ENCODE measurements around the gene CDC5L. TPM values are rescaled to one million over a fixed set of nuclear protein-coding genes. Genes with fewer than 3 reads are reported as not detected.
A peak's percentile ranks its signal among the peaks of the same experiment; 100 is the strongest.

CDC5L gene
- total RNA-seq, 1 donor from 2014 or later = 30.4 TPM

GRCh38 chr6:44432227-44432626, 44.7 kb downstream of the CDC5L start:
- no peak for DNase-seq (ENCODE audit: low spot score, unreplicated experiment)
- peaks cover 14% of the 10 kb centered on the region for H3K4me1 Mint-ChIP-seq (ENCODE audit: low read depth)
- H3K9me3 Mint-ChIP-seq (ENCODE audit: low read depth) = no peaks in the 10 kb centered on the region
- H3K36me3 Mint-ChIP-seq (ENCODE audit: insufficient read depth) = peaks cover 11% of the 10 kb centered on the region
- no peak overlapping the region for H3K4me3 Mint-ChIP-seq (ENCODE audit: low read depth)
- no peak for TF ChIP-seq CTCF (IDR thresholded peaks at IDR 0.05; ENCODE audit: unreplicated experiment)
- H3K27ac Mint-ChIP-seq = peak overlapping the region; percentile 47
- no peaks in the 10 kb centered on the region for H3K27me3 Mint-ChIP-seq

- H3K27ac Mint-ChIP-seq = peak overlapping the region; percentile 47
Observed at GRCh38 chr6:44432726-44433125, 45.2 kb downstream of the CDC5L start.

GRCh38 chr6:44435500-44435899, 48.0 kb downstream of the CDC5L start:
- no peak overlapping the region for H3K27ac Mint-ChIP-seq
- H3K27me3 Mint-ChIP-seq = no peaks in the 10 kb centered on the region
- DNase-seq (ENCODE audit: low spot score, unreplicated experiment) = no peak
- peaks cover 14% of the 10 kb centered on the region for H3K4me1 Mint-ChIP-seq (ENCODE audit: low read depth)
- no peak overlapping the region for H3K4me3 Mint-ChIP-seq (ENCODE audit: low read depth)
- no peak for TF ChIP-seq CTCF (IDR thresholded peaks at IDR 0.05; ENCODE audit: unreplicated experiment)
- peaks cover 22% of the 10 kb centered on the region for H3K36me3 Mint-ChIP-seq (ENCODE audit: insufficient read depth)
- no peaks in the 10 kb centered on the region for H3K9me3 Mint-ChIP-seq (ENCODE audit: low read depth)

More at GRCh38 chr6:44432726-44433125, 45.2 kb downstream of the CDC5L start:
- Mint-ChIP-seq H3K36me3 (ENCODE audit: insufficient read depth) (peaks cover 11% of the 10 kb centered on the region), H3K4me1 (ENCODE audit: low read depth) (peaks cover 14% of the 10 kb centered on the region), H3K9me3 (ENCODE audit: low read depth) (no peaks in the 10 kb centered on the region), H3K27me3 (no peaks in the 10 kb centered on the region), H3K4me3 (ENCODE audit: low read depth) (no peak overlapping the region)
- DNase-seq (ENCODE audit: low spot score, unreplicated experiment) = no peak
- no peak for TF ChIP-seq CTCF (IDR thresholded peaks at IDR 0.05; ENCODE audit: unreplicated experiment)

- Mint-ChIP-seq H3K4me1 (ENCODE audit: low read depth) (peaks cover 5% of the 10 kb centered on the region), H3K4me3 (ENCODE audit: low read depth) (no peak overlapping the region), H3K27ac (no peak overlapping the region), H3K9me3 (ENCODE audit: low read depth) (peaks cover 20% of the 10 kb centered on the region), H3K27me3 (no peaks in the 10 kb centered on the region), H3K36me3 (ENCODE audit: insufficient read depth) (peaks cover 41% of the 10 kb centered on the region)
- no peak for TF ChIP-seq CTCF (IDR thresholded peaks at IDR 0.05; ENCODE audit: unreplicated experiment)
- DNase-seq (ENCODE audit: low spot score, unreplicated experiment) = no peak
Observed at GRCh38 chr6:44438827-44439226, 51.3 kb downstream of the CDC5L start.

GRCh38 chr6:44439270-44440045, 52.0 kb downstream of the CDC5L start:
- DNase-seq (ENCODE audit: low spot score, unreplicated experiment) = no peak
- no peak for TF ChIP-seq CTCF (IDR thresholded peaks at IDR 0.05; ENCODE audit: unreplicated experiment)
- no peak overlapping the region for H3K27ac Mint-ChIP-seq
- H3K4me1 Mint-ChIP-seq (ENCODE audit: low read depth) = peaks cover 5% of the 10 kb centered on the region
- no peaks in the 10 kb centered on the region for H3K27me3 Mint-ChIP-seq
- H3K36me3 Mint-ChIP-seq (ENCODE audit: insufficient read depth) = peaks cover 45% of the 10 kb centered on the region
- H3K4me3 Mint-ChIP-seq (ENCODE audit: low read depth) = no peak overlapping the region
- peaks cover 25% of the 10 kb centered on the region for H3K9me3 Mint-ChIP-seq (ENCODE audit: low read depth)

Data from progenitor cell of endocrine pancreas (in vitro differentiated cells).